GM12891 (cell line): ENCODE measurements around the gene CRMP1.

Experiments used
- PAX5 ChIP-seq: IDR thresholded peaks from 2 replicates; pipeline ENCODE4 v1.6.1; 2011; ENCODE audit warnings: low read length, moderate library complexity, mild to moderate bottlenecking; ENCODE audit not compliant: insufficient read depth, severe bottlenecking
- POLR2A ChIP-seq: IDR thresholded peaks from 2 replicates; pipeline ENCODE4 v1.6.1; 2011; ENCODE audit warnings: low read depth, low read length, control low read depth
- POLR2AphosphoS5 ChIP-seq: IDR thresholded peaks from 2 replicates; pipeline ENCODE4 v1.6.1; 2011; ENCODE audit warnings: low read depth, low read length, control low read depth
- SPI1 ChIP-seq: IDR thresholded peaks from 2 replicates; pipeline ENCODE4 v1.6.1; 2011; ENCODE audit warnings: low read depth, low read length, control low read depth
- TAF1 ChIP-seq: IDR thresholded peaks from 2 replicates; pipeline ENCODE4 v1.6.1; 2011; ENCODE audit warnings: low read depth, low read length, control low read depth

GRCh38 chr4:5887361-5888221 is 5.3 kb downstream of the CRMP1 start:
- TF ChIP-seq POLR2A (no peak), TAF1 (no peak), POLR2AphosphoS5 (no peak), SPI1 (no peak), PAX5 (no peak)
